Skin of body (tissue), 2 donors: ENCODE measurements around the gene NDUFA6. TPM values are rescaled to one million over a fixed set of nuclear protein-coding genes. Genes with fewer than 3 reads are reported as not detected.
"Not testable (repeated sequence)": the region's sequence is repeated elsewhere in the genome, so short reads cannot be mapped to it uniquely, and the experiment has no call there.

Source experiments
- DNase-seq: peaks from one replicate; lab custom pipeline; 2025; lab: John Stamatoyannopoulos, UW
- total RNA-seq: library from RNA; depleted of rRNA; stranded (reverse); fragments of >200 nt; gene quantifications from one replicate; pipeline ENCODE4 v1.2.3, GENCODE V29; 2014

The NDUFA6 gene
- total RNA-seq, 1 donor from 2014 or later, result 51.5 TPM

DNA sequence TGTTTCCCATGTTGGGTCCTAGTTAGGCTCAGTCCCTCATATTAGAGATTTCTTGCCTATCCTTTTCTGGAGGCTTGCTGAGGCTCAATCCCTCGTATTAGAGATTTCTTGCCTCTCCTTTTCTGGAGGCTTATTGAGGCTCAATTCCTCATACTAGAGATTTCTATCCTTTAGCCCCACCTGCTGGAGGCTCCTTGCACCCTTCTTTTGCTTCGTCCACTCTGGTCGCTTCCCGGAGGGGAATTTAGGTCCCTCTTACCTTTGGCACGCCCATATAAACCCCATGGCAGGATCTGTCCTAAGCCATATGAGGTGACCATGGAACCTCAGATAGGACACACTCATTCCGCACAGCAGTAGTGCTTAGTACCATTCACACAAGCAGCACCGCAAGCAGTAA, 24.1 kb upstream of the NDUFA6 start:
- DNase-seq, result no peak

DNA sequence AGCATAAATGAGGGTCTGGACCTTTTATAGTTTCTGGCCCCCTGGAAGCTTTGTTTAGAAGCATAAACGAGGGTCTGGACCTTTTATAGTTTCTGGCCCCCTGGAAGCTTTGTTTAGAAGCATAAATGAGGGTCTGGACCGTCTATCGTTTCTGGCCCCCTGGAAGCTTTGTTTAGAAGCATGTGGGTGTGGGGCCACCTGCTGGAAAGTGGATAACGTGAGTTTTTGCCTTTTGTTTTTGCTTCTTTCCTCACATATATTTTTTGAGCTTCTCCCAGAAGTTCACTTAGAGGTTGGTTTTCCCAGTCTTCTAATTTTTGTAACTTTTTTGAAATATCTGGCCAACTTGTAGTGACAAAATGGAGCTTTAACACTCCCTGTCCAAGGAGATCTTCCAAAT, 22.2 kb upstream of the NDUFA6 start:
- DNase-seq, result not testable (repeated sequence)

DNA sequence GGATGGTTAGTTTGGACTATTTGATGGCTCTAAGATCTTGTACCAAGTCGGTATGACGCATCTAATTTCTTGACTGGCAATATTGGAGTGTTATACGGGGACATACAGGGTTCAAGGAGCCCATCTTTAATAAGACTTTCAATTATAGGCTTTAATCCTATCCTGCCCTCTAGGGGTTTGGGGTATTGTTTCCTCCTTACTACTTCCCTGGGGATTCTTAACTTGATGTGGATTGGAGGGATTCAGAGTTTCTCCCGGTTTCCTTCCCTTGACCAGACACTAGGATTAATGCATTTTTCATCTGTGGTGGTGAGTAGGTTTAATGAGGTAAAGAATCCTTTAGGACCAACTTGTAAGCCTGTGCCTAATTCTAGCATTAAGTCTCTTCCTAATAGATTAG, 21.2 kb upstream of the NDUFA6 start:
- no peak for DNase-seq

DNA sequence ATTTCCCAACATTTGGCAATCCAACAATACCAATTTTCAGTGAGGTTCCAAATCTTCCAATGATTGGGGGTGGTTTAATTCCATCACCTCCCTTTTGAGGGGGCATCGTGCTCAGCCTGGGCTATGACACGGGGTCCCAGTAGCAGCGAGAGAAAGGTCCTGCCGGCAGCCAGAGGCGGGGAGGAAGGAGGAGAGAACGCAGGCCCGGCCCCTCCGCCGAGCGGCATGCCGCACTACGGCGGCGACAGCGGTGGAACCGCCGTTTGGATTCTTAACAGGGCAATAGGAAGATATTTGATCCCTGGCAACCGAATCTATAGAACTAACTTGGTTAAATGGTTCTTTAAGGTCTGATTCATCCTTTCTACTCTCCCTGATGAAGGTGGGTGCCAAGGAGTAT, 18.3 kb upstream of the NDUFA6 start:
- no peak for DNase-seq

DNA sequence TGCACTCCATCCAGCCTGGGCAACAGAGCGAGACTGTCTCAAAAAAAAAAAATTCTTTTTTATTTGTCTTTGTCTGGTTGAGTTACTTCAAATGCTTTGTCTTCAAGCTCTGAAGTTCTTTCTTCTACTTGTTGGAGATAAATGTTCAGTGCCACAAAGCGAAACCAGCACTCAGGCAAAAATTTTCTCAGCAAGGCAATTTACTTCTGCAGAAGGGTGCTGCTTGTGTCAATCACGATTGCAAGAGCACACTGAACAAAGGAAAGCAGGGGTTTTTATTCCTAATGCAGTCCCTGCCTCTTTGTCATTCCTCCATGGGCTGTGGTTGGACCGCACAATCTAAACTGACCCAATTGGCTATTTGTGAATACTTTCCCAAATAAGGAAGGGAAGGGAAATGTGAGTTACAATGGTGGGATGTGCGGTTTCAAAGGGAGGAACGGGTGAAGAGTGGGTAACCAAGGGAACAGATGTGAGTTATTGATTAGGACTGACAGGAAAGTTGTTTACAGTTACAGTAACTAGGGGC, 13.8 kb upstream of the NDUFA6 start:
- not testable (repeated sequence) for DNase-seq

DNA sequence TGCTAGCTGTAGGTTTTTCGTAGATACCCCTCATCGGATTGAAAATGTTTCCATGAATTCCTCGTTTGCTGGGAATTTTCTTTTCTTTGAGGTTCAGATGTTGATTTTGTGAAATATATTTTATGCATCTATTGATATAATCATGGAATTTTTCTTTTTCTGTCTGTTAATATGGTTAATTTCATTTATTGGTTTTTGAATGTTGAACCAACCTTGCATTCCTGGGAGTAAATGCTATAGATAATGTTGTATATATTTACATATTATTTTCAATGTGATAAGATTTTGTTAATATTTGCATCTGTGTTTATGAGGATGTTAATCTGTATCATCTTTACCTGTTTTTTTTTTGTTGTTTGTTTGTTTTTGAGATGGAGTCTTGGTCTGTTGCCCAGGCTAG, 10.6 kb upstream of the NDUFA6 start:
- DNase-seq, result no peak

DNA sequence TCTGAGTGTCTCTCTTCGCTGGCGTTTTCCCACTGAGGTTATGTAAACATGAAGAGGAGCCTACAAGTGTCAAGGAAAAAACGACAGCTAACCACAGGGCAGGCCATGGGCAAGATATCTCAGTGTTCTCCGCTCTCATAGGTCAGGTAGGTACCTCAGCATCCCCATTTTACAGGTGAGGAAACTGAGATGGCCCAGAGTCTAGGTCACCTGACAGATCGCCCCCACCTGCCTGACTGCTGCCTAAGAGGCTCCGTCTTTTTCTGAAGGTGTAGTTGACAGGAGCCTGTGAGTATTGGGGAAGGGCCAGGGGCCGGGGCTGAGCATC, 847 bp upstream of the NDUFA6 start:
- no peak for DNase-seq

DNA sequence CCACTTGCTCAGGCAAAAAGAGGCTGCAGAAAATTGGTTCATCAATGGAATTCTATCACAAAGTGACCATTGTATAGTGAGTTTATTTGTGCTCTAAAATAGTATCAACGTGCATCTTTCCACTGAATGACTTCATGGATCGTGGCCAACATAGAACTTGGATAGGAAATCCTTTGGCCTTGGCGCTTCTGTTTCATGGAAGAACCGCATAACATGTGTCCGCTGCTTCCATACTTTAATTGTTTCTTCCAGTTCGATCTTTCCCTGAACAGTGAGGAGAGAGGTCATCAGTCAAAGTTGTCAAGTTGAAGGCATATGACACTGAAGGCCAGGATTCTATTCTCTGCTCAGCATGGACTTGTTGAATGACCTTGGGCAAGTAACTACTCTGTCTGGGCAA, 4.5 kb downstream of the NDUFA6 start:
- DNase-seq, result no peak

DNA sequence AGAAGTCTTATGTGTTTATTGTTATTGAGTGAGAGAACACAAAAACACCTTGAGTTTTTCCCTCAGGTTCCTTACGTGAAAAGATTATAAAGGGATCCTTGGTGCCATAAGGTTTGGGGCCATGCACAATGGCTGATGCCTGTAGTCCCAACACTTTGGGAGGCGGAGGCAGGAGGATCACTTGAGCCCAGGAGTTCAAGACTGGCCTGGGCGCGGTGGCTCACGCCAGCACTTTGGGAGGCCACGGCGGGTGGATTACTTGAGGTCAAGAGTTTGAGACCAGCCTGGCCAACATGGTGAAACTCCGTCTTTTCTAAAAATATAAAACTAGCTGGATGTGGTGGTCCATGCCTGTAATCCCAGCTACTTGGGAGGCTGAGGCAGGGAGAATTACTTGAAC, 5.7 kb downstream of the NDUFA6 start:
- no peak for DNase-seq

DNA sequence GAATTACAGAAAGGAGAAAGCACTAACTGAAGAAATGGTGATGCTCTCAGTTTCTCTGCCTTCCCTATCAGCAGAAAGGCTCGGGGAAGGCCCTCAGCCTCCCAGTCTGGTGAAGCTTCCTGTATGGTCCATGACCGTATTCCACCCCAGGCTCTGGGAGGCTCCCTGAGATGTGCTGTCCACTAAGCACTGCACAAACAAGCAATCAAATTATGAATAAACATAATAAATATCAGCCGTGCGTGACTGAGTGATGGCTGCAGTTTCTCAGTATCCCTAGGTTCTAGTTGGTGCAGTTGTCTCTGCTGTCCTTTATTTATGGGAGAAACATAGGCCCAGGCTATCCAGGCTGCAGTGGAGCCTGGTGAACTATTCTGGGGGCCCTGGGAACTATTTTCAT, 7.5 kb downstream of the NDUFA6 start:
- no peak for DNase-seq

DNA sequence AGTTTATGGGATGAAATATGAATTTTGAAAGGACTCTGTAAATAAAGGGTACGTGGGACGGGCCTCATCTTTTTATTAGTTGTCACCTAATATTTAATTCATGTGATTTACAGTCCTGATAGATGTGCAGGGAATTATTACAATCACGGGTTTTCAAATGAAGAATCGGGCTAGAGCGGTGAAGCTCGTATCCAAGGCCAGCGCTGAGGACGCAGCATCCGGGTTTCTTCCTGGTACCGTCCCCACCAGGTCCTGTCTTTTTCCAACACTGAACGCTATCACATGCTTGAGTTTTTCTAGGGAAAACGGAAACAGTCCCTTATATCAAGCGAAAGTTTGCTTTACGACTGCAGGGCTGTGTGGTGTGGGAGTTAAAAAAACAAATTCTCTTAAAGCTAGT, 10.3 kb downstream of the NDUFA6 start:
- DNase-seq, result peak; percentile 38

DNA sequence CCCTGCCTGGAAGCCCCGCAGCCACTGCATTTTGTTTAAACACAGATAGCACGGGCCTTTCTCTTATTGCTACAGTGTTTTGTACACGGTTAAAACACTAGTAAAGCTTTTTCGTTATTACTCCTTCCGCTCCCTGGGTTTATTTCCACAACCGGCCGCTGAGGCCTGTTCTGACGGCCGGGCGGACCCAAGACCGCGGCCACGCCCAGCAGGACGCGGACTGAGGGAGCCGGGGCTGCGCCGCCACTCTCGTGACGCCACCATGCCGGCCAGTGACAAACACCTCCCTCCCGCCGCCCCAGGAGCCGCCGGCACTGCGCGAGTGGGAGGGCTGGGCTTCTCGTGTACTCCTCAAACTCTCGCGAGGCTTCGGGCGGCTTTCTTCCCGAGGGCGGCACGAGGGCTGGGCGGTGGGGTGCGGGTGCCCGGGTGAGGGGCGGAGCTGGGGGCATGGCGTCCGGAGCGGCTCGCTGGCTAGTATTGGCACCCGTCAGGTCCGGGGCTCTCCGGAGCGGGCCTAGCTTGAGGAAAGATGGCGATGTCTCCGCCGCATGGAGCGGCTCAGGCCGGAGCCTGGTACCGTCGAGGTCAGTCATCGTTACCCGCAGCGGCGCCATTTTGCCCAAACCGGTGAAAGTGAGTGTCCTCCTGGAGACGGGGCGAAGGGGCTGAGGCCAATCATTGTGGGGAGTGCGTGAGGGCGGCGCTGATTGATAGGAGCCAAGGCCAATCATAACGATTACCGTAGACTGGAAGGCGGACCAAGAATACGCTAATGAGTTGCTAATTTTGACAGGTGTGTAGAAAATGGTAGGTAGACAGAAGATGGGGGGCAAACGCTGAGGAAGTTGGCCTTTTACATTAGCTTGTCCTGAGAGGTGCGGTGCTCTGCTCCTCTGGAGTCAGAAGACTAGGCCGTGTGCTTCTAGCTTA, 11.0 kb downstream of the NDUFA6 start, which contains the start of gene SMDT1:
Gene SMDT1 (plus strand): TSS at position 382 of the 933 bp plus-strand sequence. CDS start 69 bp downstream, at position 451.
- DNase-seq, result peak; percentile 97

DNA sequence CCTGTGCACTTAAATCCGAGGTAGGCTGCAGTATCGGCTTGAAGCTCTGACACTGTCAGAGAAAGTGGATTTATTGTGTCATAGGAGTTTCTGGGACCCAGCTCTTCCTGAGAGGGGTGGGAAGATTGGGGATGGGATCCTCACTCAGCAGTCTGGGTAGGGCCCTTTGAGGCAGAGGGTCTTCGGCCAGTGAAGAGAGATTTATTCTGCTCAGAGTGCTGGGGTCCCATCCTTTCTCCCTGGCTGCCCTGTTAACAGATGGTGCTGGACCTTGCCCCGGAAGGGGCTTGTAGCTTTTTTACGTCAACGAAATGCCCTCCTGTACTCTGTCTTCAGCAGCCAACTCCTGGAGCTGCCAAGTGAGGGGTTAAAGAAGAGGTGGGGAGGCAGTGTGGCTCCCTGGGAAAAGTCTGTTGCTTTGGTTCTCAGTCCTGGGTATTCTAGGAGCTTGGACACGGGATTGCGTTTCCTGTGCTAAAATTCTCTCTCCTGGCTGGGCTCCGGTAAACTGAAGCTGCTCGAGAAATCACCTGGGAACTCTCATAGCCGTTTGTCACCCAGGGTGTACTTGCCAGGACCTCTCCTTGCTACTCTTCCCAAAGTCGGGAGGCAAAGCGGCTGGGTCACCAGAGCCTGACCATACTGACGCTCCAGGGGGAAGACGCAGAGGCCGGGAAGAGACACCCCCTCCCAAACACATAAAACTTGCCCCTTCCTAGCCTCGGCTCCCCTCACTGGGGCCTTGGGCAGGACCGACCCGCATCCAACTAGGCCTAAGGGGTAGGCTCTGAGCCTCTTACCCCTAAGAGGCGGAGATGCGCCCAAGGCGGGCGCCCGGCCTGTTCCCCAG, 11.9 kb downstream of the NDUFA6 start:
- peak; percentile 57 for DNase-seq

DNA sequence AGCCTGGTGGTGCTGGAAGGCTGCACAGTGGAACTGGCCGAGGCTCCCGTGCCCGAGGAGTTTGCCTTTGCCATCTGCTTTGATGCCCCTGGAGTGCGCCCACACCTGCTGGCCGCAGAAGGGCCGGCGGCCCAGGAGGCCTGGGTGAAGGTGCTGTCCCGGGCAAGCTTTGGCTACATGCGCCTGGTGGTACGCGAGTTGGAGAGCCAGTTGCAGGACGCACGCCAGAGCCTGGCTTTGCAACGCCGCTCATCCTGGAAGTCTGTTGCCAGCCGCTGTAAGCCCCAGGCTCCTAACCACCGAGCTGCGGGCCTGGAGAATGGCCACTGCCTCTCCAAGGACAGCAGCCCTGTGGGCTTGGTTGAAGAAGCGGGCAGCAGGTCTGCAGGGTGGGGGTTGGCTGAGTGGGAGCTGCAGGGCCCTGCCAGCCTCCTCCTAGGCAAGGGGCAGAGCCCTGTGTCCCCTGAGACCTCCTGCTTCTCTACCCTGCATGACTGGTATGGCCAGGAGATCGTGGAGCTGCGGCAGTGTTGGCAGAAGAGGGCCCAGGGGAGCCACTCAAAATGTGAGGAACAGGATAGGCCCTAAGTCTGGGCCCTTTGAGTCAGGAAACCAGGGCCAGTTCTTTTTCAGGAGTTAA, 13.0 kb downstream of the NDUFA6 start:
- DNase-seq, result no peak

DNA sequence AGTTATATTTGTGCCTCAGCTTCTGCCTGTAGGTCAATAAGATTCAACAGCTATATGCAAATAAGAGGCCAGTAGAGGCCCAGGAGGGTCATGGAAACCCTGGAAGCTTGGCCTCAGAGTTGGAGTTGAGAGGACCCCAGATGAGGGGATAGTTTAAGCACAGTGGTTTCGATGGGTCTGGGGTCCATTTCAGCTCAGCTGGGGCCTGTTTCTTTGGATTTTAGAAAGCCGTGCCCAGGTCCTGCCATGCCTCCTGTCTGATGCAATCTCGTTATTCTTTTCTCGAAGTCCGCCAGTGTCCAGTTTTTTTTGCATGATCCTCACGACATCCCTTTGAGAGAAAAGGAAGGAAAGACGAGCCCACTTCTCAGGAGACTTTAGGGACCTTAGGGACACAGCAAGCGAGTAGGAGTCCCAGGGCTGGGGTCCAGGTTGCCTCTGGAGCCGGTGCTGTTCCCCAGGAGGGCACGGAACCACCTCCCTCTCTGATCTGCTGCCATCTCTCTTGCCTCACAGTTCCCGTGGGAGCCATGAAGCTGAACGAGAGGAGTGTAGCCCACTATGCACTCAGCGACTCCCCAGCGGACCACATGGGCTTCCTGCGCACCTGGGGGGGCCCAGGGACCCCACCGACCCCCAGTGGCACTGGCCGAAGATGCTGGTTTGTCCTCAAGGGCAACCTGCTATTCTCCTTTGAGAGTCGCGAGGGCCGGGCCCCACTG, 13.6 kb downstream of the NDUFA6 start:
- no peak for DNase-seq

DNA sequence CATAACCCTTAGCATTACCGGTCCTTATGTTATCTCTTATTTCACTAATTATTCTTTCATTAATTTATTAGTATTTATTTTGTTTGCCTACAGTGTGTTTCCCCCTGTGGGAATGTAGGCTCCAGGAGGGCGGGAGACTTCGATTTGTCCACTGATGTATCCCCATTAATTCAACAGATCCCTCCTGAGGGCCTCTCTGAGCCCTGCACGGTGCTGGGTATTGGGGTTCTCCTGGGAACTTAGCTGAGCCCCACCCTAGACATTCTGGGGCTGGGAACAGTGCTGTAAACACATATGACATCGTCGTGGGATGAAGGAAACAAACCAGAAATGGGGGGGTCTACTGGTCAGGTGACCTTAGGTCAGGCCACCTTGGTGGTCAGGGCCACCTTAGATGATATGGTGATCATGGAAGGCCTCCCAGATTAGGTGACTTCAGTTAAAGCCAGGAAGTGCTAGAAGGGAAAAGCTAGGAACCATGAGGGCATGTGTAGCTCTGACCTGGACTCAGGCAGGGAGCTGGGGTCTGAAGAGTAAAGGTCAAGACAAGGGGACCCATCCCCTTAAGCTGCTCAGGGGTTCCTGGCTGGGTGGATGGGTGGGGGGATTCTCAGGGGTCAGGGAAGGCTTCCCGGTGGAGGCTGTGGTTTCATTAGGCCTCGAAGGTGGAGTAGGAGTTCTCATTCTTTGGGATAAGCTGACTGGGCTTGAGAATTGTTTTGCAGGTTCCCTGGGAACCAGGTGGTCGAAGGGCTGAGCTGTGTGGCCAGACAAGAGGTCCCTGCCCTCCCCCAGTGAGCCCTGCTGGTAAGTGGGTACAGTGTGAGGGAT, 15.5 kb downstream of the NDUFA6 start:
- DNase-seq, result no peak

DNA sequence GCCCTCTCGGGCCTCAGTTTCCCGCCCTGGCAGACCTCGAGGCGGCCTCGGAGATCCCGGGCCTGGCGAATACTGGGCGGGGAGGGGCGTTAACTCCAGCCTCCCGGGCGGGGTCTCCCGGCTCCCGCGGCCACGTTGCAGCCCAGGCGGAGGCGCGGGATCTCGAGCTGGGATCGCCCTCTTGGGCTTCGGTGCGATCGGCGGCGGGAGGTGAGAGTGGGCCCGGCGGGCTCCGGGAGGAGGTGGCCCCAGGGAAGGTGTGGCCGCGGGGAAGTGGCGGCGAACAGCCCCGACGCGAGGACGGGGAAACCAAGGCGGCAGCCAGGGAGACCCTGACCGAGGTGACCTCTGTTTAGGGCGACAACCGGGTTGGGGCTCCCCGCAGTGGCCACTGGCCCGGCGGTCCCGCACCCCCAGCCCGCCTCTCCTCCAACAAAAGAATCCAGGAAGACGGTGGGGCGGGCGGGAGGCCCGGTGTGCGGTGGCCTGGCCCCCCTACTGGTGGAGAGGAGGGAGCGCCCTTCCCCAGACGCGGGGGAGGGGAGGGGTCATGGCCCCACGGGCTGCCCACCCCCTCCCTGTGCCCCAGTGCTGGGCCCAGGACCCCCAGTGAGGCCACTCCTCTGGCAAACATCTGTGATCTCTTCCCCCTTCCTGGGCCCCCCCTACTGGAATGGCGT, 16.3 kb downstream of the NDUFA6 start, which contains the start of gene PHETA2:
Gene PHETA2 (plus strand): TSS at position 117 of the 680 bp plus-strand sequence. CDS start 3,046 bp downstream, outside the sequence.
- DNase-seq, result no peak

DNA sequence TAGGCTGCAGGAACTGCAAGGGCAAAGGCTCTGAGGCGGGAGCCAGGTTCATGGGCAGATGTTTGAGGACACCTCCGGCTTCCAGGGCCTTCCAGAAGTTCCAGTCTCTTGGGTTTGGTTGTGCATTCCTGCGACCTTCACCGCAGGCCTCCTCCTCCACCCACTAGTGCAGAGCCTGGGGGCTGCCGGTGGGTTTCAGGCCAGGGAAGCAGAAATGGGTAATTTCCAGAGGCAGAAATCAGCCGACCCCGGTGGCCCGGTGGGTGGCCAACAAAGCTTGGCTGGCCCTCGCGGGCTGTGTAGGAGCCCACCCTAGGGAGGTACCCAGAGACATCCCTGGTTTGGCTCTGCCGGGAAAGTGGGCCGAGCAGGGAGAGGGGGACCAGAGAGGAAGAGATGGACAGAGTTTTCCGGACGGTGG, 16.9 kb downstream of the NDUFA6 start:
- no peak for DNase-seq

DNA sequence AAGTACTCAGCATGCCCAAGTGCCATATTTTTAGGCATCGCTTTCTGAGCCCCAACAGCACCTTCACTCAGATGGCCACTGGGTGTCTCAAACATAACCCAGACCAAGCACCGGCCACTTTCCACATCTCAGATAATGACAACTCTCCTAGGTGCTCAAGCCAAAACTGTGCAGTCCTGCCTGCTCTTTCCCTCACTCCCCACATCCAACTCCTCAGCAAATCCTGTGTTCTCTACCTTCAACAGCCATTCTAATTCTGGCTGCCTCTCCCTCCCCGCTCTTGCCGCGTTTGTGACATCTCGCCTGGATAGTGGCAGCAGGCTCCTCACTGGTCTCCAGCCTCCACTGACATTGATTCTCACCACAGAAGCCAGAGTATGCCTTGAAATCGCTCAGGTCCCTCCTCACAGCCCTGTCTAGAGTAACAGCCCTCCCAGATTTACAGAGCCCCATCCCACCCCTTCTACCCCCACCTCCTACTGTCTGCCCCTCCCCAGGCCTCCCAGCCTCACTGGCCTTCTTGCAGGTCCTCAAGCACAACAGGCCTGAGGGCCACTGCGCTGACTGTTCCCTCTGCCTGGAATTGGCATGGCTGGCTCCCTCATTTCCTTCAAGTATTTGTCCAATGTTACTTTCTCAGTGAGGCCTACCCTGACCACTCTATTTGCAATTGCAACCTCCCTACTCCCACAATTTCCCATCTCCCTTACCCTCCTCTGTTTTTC, 17.8 kb downstream of the NDUFA6 start:
- DNase-seq, result no peak
